DOHH2 (cell line): ENCODE measurements around the gene PCDHA3.
A peak's percentile ranks its signal among the peaks of the same experiment; 100 is the strongest.
"Not testable (repeated sequence)": the region's sequence is repeated elsewhere in the genome, so short reads cannot be mapped to it uniquely, and the experiment has no call there.

ENCODE experiments used
- H3F3A ChIP-seq: fragments of 200-600 bp; sonication (generic), shearing (Covaris generic); 2 replicates; pipeline ENCODE4 v1.6.0; 2016; ENCODE audit warnings: antibody characterized with exemption, mild to moderate bottlenecking; ENCODE audit not compliant: control insufficient read depth, insufficient read depth
- H3K27ac ChIP-seq: fragments of 200-600 bp; sonication (generic); 2 replicates; pipeline ENCODE4 v1.5.1; 2014; ENCODE audit warnings: low read depth, mild to moderate bottlenecking, low read length, moderate library complexity
- H3K27me3 ChIP-seq: fragments of 200-600 bp; sonication (generic); 2 replicates; pipeline ENCODE4 v1.6.1; 2014; ENCODE audit warnings: mild to moderate bottlenecking, low read length, mixed read lengths; ENCODE audit not compliant: control insufficient read depth
- H3K36me3 ChIP-seq: fragments of 200-600 bp; sonication (generic); 2 replicates; pipeline ENCODE4 v1.6.1; 2014; ENCODE audit warnings: mild to moderate bottlenecking, low read length, moderate library complexity, mixed read lengths; ENCODE audit not compliant: control insufficient read depth
- H3K4me1 ChIP-seq: fragments of 200-600 bp; sonication (generic); 2 replicates; pipeline ENCODE4 v1.6.1; 2014; ENCODE audit warnings: mild to moderate bottlenecking, low read length, mixed read lengths; ENCODE audit not compliant: control insufficient read depth
- H3K4me2 ChIP-seq: fragments of 200-600 bp; sonication (generic); 2 replicates; pipeline ENCODE4 v1.6.0; 2014; ENCODE audit warnings: mild to moderate bottlenecking, low read length, moderate library complexity
- H3K4me3 ChIP-seq: fragments of 200-600 bp; sonication (generic); 2 replicates; pipeline ENCODE4 v1.5.1; 2014; ENCODE audit warnings: mild to moderate bottlenecking, low read length, mixed read lengths
- H3K79me2 ChIP-seq: fragments of 200-600 bp; sonication (generic); 2 replicates; pipeline ENCODE4 v1.6.1; 2014; ENCODE audit warnings: mild to moderate bottlenecking, low read length, mixed read lengths; ENCODE audit not compliant: control insufficient read depth
- H3K9me2 ChIP-seq: fragments of 200-600 bp; sonication (generic); replicated peaks from 2 replicates; pipeline ENCODE4 v1.6.1; 2014; ENCODE audit warnings: mild to moderate bottlenecking, low read length, mixed read lengths; ENCODE audit not compliant: control insufficient read depth
- H3K9me3 ChIP-seq: fragments of 200-600 bp; sonication (generic); 2 replicates; pipeline ENCODE4 v1.6.1; 2014; ENCODE audit warnings: antibody characterized with exemption, low read length, mixed read lengths; ENCODE audit not compliant: control insufficient read depth, insufficient read depth
- H4K20me1 ChIP-seq: fragments of 200-600 bp; sonication (generic); 2 replicates; pipeline ENCODE4 v1.6.0; 2014; ENCODE audit warnings: low read depth, mild to moderate bottlenecking, antibody characterized with exemption, low read length, moderate library complexity; ENCODE audit not compliant: control insufficient read depth, insufficient read depth
- EZH2phosphoT487 ChIP-seq: fragments of 200-600 bp; sonication (generic); IDR thresholded peaks from 2 replicates; pipeline ENCODE4 v1.6.1; 2017; ENCODE audit warnings: borderline replicate concordance, mild to moderate bottlenecking, antibody characterized with exemption, low read length, moderate library complexity, mixed read lengths
- TF ChIP-seq, protein P1 (sequence below): fragments of 200-600 bp; sonication (generic); IDR thresholded peaks from one replicate; pipeline ENCODE4 v1.5.1; 2014; ENCODE audit warnings: antibody characterized with exemption, mild to moderate bottlenecking, low read depth, low read length; ENCODE audit not compliant: poor library complexity, severe bottlenecking

PCDHA3 gene

DNA sequence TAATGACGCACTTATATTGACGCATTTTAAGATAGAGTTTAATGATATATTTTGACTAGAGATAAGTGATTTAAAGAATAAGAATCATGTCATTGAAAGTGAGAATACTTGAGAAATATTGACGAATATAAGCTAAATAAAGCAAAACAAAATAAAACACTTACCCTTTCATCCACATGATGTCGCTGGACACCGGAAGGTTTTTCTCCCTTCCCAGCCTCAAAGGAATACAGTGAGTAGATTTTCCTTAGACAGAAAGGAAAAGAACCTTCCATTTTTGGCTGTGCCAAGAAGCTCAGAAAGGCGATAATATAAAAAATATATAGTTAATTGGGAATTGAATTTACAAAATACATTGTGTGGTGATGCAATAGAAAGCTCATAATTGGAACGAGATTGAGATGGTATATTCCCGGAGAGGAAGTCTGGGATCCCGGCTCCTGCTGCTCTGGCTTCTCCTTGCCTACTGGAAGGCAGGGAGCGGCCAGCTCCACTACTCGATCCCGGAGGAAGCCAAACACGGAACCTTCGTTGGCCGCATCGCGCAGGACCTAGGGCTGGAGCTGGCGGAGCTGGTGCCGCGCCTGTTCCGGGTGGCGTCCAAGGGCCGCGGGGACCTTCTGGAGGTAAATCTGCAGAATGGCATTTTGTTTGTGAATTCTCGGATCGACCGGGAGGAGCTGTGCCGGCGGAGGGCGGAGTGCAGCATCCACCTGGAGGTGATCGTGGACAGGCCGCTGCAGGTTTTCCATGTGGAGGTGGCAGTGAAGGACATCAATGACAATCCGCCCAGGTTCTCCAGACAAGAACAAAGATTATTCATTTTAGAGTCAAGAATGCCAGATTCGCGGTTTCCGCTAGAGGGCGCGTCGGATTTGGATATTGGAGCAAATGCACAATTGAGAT, 20.8 kb downstream of the PCDHA3 start, which contains the start of gene PCDHA5:
TSS of gene PCDHA5 (plus strand) at position 239 of the 906 bp plus-strand sequence.
- Histone ChIP-seq H3K27ac (no peak within 1 kb of the TSS), H3K9me3 (no peaks in the 10 kb centered on the region)
- no peak for TF ChIP-seq EZH2phosphoT487
- TF ChIP-seq, protein P1, sequence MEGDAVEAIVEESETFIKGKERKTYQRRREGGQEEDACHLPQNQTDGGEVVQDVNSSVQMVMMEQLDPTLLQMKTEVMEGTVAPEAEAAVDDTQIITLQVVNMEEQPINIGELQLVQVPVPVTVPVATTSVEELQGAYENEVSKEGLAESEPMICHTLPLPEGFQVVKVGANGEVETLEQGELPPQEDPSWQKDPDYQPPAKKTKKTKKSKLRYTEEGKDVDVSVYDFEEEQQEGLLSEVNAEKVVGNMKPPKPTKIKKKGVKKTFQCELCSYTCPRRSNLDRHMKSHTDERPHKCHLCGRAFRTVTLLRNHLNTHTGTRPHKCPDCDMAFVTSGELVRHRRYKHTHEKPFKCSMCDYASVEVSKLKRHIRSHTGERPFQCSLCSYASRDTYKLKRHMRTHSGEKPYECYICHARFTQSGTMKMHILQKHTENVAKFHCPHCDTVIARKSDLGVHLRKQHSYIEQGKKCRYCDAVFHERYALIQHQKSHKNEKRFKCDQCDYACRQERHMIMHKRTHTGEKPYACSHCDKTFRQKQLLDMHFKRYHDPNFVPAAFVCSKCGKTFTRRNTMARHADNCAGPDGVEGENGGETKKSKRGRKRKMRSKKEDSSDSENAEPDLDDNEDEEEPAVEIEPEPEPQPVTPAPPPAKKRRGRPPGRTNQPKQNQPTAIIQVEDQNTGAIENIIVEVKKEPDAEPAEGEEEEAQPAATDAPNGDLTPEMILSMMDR, result peak; percentile 67

DNA sequence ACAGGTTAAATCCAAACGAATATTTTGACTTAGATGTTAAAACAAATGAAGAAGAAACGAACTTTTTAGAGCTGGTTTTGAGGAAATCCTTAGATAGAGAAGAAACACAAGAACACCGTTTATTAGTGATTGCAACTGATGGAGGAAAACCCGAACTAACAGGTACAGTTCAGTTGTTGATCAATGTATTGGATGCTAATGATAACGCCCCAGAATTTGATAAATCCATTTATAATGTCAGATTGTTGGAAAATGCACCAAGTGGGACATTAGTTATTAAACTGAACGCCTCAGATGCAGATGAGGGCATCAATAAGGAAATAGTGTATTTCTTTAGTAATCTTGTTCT, 21.4 kb downstream of the PCDHA3 start:
- Histone ChIP-seq H3K4me3 (no peak overlapping the region), H3K36me3 (no peaks in the 10 kb centered on the region), H3K27me3 (no peaks in the 10 kb centered on the region), H3F3A (no peaks in the 10 kb centered on the region), H3K27ac (no peak overlapping the region), H3K9me2 (no peaks in the 10 kb centered on the region), H3K4me1 (no peaks in the 10 kb centered on the region), H3K9me3 (no peaks in the 10 kb centered on the region), H4K20me1 (no peaks in the 10 kb centered on the region), H3K79me2 (no peaks in the 10 kb centered on the region), H3K4me2 (no peak overlapping the region)
- no peak for TF ChIP-seq EZH2phosphoT487
- TF ChIP-seq, protein P1, result no peak

More for the DNA sequence above, 20.8 kb downstream of the PCDHA3 start, which contains the start of gene PCDHA5:
- Histone ChIP-seq H4K20me1 (no peaks in the 10 kb centered on the region), H3F3A (no peaks in the 10 kb centered on the region), H3K4me1 (no peaks in the 10 kb centered on the region), H3K27me3 (no peaks in the 10 kb centered on the region; the same call in 1 of the 2 replicates), H3K9me2 (no peaks in the 10 kb centered on the region), H3K79me2 (no peaks in the 10 kb centered on the region), H3K4me2 (no peak within 1 kb of the TSS), H3K4me3 (no peak within 1 kb of the TSS), H3K36me3 (no peaks in the 10 kb centered on the region)

DNA sequence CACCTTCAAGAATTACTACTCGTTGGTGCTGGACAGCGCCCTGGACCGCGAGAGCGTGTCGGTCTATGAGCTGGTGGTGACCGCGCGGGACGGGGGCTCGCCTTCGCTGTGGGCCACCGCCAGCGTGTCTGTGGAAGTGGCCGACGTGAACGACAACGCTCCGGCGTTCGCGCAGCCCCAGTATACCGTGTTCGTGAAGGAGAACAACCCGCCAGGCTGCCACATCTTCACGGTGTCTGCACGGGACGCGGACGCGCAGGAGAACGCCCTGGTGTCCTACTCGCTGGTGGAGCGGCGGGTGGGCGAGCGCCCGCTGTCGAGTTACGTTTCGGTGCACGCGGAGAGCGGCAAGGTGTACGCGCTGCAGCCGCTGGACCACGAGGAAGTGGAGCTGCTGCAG, 22.1 kb downstream of the PCDHA3 start:
- not testable (repeated sequence) for H3K9me2 ChIP-seq, H3K27me3 ChIP-seq, H3K9me3 ChIP-seq, H3K4me1 ChIP-seq, H3K79me2 ChIP-seq, H3F3A ChIP-seq, H3K4me3 ChIP-seq, H3K36me3 ChIP-seq, H3K4me2 ChIP-seq, H3K27ac ChIP-seq, H4K20me1 ChIP-seq

DNA sequence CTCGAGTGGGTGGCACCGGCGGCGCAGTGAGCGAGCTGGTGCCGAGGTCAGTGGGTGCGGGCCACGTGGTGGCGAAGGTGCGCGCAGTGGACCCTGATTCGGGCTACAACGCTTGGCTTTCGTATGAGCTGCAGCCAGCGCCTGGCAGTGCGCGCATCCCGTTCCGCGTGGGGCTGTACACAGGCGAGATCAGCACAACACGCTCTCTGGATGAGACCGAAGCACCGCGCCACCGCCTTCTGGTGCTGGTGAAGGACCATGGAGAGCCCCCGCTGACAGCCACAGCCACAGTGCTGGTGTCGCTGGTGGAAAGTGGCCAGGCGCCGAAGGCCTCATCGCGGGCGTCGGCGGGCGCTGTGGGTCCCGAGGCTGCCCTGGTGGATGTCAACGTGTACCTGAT, 22.6 kb downstream of the PCDHA3 start:
- Histone ChIP-seq H4K20me1 (no peaks in the 10 kb centered on the region), H3K79me2 (no peaks in the 10 kb centered on the region), H3K36me3 (no peaks in the 10 kb centered on the region), H3K4me1 (no peaks in the 10 kb centered on the region), H3K4me2 (no peak overlapping the region), H3K27me3 (no peaks in the 10 kb centered on the region), H3K9me2 (no peaks in the 10 kb centered on the region), H3F3A (no peaks in the 10 kb centered on the region), H3K4me3 (no peak overlapping the region), H3K27ac (no peak overlapping the region), H3K9me3 (no peaks in the 10 kb centered on the region)
- TF ChIP-seq EZH2phosphoT487, result no peak
- TF ChIP-seq, protein P1, result no peak
